Peyer's patch (tissue), 4 donors: Measurements from ENCODE around the gene ADAMTSL2. TPM values are rescaled to one million over a fixed set of nuclear protein-coding genes. Genes with fewer than 3 reads are reported as not detected.

Experiments
- DNase-seq, 3 donors: peaks; one replicate each; pipeline ENCODE4 v3.0.0-alpha.2; 2017 to 2019
- H3K27ac ChIP-seq, 4 donors: fragments of 200-600 bp; sonication (generic); one replicate each; pipeline ENCODE4 v1.5.1; 2016 to 2019
- H3K27me3 ChIP-seq, 2 donors: fragments of 200-600 bp; sonication (generic); one replicate each; pipeline ENCODE4 v1.5.1; 2019
- H3K36me3 ChIP-seq, 3 donors: fragments of 200-600 bp; sonication (generic); one replicate each; pipeline ENCODE4 v1.5.1; 2016 to 2019
- H3K4me1 ChIP-seq, 4 donors: fragments of 200-600 bp; sonication (generic); one replicate each; pipeline ENCODE4 v1.5.1; 2016 to 2019
- H3K4me3 ChIP-seq, 4 donors: fragments of 200-600 bp; sonication (generic); 1 replicate in 3 of 4; 2 replicates in 1 of 4; pipeline ENCODE4 v1.5.1; 2016 to 2019; ENCODE audit warnings: mild to moderate bottlenecking in 1 of 4
- H3K9me3 ChIP-seq, 4 donors: fragments of 200-600 bp; sonication (generic); one replicate each; pipeline ENCODE4 v1.5.1; 2016 to 2019; ENCODE audit warnings: mild to moderate bottlenecking in 1 of 4
- POLR2A ChIP-seq, 2 donors: fragments of 450-650 bp; IDR thresholded peaks; one replicate each; pipeline ENCODE4 v1.5.1; 2017; ENCODE audit warnings: antibody characterized with exemption in 2 of 2, mild to moderate bottlenecking in 2 of 2, moderate library complexity in 2 of 2
- total RNA-seq, 4 donors: library from RNA; depleted of rRNA; stranded (reverse); fragments of >200 nt; gene quantifications; one replicate each; pipeline ENCODE4 v1.1.0, GENCODE V29; 2016
- TF ChIP-seq, protein P1 (sequence below), 6 experiments: fragments of 450-650 bp in 4 of 6; fragments of 200-600 bp in 2 of 6; sonication (generic) in 1 of 6; IDR thresholded peaks; one replicate each; pipeline ENCODE4 v1.5.1; 2017 to 2019; ENCODE audit warnings: antibody characterized with exemption in 6 of 6, mild to moderate bottlenecking in 3 of 6, moderate library complexity in 1 of 6

The ADAMTSL2 gene
- total RNA-seq, 4 donors from 2014 or later = 0.40 to 14.0 (median 1.8) TPM

DNA sequence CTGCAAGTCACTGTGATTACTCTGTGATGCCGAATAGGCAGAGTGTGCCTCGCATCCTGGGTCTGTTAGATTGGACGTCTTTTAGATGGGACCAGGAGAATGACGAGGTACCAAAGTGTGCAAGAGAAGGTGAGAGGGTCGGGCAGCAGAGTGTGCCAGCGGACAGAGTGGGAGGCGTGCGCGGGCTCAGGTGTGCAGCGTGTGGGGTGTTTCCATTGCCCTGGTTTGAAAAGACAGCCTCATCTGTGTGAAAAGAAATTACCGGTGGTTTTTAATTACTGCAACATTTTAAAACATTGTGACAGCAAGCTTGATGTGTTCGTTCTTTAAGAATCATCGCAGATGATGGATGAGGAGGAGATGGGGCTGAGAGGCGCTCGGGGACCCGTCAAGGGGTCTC is 78.9 kb downstream of the ADAMTSL2 start:
- DNase-seq = no peak
- no peak overlapping the region for H3K4me3 ChIP-seq
- no peaks in the 10 kb centered on the region for H3K36me3 ChIP-seq
- no peak overlapping the region for H3K27ac ChIP-seq
- H3K4me1 ChIP-seq = no peaks in the 10 kb centered on the region
- TF ChIP-seq POLR2A (IDR thresholded peaks at IDR 0.05) = no peak
- TF ChIP-seq, protein P1, sequence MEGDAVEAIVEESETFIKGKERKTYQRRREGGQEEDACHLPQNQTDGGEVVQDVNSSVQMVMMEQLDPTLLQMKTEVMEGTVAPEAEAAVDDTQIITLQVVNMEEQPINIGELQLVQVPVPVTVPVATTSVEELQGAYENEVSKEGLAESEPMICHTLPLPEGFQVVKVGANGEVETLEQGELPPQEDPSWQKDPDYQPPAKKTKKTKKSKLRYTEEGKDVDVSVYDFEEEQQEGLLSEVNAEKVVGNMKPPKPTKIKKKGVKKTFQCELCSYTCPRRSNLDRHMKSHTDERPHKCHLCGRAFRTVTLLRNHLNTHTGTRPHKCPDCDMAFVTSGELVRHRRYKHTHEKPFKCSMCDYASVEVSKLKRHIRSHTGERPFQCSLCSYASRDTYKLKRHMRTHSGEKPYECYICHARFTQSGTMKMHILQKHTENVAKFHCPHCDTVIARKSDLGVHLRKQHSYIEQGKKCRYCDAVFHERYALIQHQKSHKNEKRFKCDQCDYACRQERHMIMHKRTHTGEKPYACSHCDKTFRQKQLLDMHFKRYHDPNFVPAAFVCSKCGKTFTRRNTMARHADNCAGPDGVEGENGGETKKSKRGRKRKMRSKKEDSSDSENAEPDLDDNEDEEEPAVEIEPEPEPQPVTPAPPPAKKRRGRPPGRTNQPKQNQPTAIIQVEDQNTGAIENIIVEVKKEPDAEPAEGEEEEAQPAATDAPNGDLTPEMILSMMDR (IDR thresholded peaks at IDR 0.05) = no peak
- no peaks in the 10 kb centered on the region for H3K9me3 ChIP-seq
- H3K27me3 ChIP-seq = peaks cover 0 to 4% of the 10 kb centered on the region in 2 donors

DNA sequence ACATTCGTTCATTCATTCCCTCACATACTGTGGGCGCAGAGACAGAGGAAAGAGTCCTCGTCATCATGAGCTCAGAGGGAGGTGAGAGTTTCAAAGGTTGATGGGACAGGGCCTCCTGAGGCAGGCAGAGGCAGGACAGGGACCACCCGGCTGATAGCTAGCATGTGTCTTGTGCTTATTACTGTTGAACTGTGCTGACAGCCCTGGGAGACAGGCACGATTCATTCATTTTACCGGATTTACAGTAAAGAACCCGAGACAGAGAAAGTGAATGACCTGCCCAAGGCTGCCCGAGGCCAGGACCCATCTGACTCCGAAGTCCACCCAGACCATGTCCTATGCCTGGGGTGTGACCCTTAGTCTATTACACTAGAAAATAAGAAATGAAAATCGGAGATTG is 79.6 kb downstream of the ADAMTSL2 start:
- DNase-seq = no peak
- no peaks in the 10 kb centered on the region for H3K4me1 ChIP-seq
- no peak overlapping the region for H3K4me3 ChIP-seq
- TF ChIP-seq, protein P1 (IDR thresholded peaks at IDR 0.05) = no peak
- TF ChIP-seq POLR2A (IDR thresholded peaks at IDR 0.05) = no peak
- H3K27ac ChIP-seq = no peak overlapping the region
- H3K27me3 ChIP-seq = peaks cover 0 to under 1% of the 10 kb centered on the region in 2 donors
- H3K9me3 ChIP-seq = no peaks in the 10 kb centered on the region
- no peaks in the 10 kb centered on the region for H3K36me3 ChIP-seq

DNA sequence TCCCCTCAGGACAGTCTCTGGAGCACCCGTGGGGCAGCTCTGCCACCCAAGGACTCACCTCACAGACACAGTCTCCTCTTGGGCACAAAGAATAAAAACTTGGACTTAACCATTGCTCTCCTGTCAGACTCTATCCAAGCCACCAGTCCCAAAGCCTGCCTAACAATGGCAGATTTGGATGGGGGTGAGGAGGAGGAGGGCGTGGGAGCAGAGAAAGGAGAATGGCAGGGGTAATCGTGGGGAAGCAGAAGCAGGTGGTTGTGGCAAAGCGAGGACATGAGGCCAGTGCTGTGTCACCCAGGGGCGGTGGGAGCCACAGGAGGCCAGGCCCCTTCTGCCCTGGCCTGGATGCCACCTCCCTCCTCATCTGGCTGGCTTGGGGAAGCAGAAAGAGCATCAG is 80.2 kb downstream of the ADAMTSL2 start:
- no peaks in the 10 kb centered on the region for H3K27me3 ChIP-seq
- no peaks in the 10 kb centered on the region for H3K9me3 ChIP-seq
- peaks cover 0 to 4% (median 0%) of the 10 kb centered on the region in 4 donors for H3K4me1 ChIP-seq
- no peak overlapping the region for H3K4me3 ChIP-seq
- no peaks in the 10 kb centered on the region for H3K36me3 ChIP-seq
- H3K27ac ChIP-seq = no peak overlapping the region
- TF ChIP-seq POLR2A (IDR thresholded peaks at IDR 0.05) = no peak
- TF ChIP-seq, protein P1 (IDR thresholded peaks at IDR 0.05) = no peak
- no peak for DNase-seq

DNA sequence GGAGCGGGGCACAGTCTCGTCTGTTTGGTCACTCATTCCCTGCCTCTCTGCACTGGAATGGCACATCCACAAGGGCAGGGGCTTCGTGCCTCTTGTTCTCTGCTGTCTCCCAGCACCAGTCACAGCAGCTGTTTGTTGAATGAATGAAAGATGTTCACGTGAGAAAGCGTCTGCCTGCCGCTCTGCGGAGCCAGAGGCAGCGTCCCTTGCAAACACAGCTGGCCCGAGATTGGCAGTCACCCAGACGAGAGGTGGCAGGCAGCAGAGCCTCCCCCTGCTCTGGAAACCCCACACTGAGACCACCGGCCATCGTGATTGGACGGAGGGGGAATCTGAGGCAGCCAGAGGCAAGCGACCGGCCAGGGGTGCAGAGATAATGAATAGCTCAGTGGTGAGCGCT is 80.7 kb downstream of the ADAMTSL2 start:
- Histone ChIP-seq H3K4me3 (no peak overlapping the region), H3K36me3 (no peaks in the 10 kb centered on the region), H3K27me3 (no peaks in the 10 kb centered on the region), H3K9me3 (no peaks in the 10 kb centered on the region), H3K27ac (no peak overlapping the region), H3K4me1 (peaks cover 0 to 9% (median 0%) of the 10 kb centered on the region in 4 donors)
- TF ChIP-seq POLR2A (IDR thresholded peaks at IDR 0.05) = no peak
- TF ChIP-seq, protein P1 (IDR thresholded peaks at IDR 0.05) = no peak
- DNase-seq = no peak

DNA sequence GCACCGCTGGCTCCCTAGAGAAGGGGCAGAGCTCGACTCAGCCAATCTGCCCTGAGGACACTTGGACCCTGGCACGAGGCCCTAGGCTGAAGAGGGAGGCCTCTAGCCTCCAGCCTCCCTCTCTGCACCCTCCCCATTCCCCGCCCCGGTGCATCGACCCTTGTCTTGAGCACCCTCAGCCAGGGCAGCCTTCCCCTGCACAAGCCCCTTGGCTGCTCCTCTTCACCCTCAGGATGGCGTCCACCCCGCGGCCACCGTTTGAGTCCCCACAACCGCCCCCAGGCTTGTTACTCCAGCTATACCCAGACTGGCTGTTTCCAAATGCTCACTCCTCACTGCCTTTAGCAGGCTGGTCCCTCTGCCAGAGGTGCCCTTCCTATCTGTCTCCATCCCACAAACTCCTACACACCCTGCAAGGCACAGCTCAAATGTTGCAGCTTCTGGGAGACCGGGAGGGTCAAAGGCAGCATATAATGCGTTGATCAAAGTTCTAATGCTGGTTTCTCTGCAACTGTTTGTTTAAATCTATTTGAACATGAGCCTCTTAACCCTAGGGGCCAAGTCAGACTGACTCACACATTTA is 81.2 kb downstream of the ADAMTSL2 start:
- DNase-seq = no peak
- no peak overlapping the region for H3K4me3 ChIP-seq
- peaks cover 0 to 10% (median under 1%) of the 10 kb centered on the region in 4 donors for H3K4me1 ChIP-seq
- H3K27me3 ChIP-seq = no peaks in the 10 kb centered on the region
- TF ChIP-seq, protein P1 (IDR thresholded peaks at IDR 0.05) = no peak
- TF ChIP-seq POLR2A (IDR thresholded peaks at IDR 0.05) = no peak
- H3K9me3 ChIP-seq = no peaks in the 10 kb centered on the region
- no peaks in the 10 kb centered on the region for H3K36me3 ChIP-seq
- no peak overlapping the region for H3K27ac ChIP-seq
